A549 (cell line): ENCODE data around the gene PIEZO2. TPM values are rescaled to one million over a fixed set of nuclear protein-coding genes. Genes with fewer than 3 reads are reported as not detected.

ENCODE experiments used
- ATAC-seq, 2 experiments: fragments of 200-7000 bp in 1 of 2; fragments of >200 bp in 1 of 2; cut with Nextera tagmentation in 1 of 2; cut with Tn5 transposase in 1 of 2; 3 replicates each; pipeline versions ENCODE4 v1.8.0 to v1.9.1; 2018 to 2020; ENCODE audit warnings: mild to moderate bottlenecking in 1 of 2, moderate library complexity in 1 of 2
- CTCF ChIA-PET: fragments of 300-600 bp; sonication (Branson Sonifier 250); formaldehyde crosslinking; extraction: SDS; loops from one replicate; lab custom pipeline; 2021; ENCODE audit warnings: antibody characterized with exemption, inconsistent platforms; lab: Yijun Ruan, JAX
- POLR2A ChIA-PET: fragments of 350-600 bp; formaldehyde crosslinking; extraction: SDS; loops from one replicate; lab custom pipeline; 2021; ENCODE audit warnings: antibody characterized with exemption, inconsistent platforms; lab: Yijun Ruan, JAX
- DNase-seq, 2 experiments: peaks; one replicate each; pipeline versions ENCODE4 v3.0.0 to v3.0.0-alpha.2; 2011 to 2016; ENCODE audit warnings: low read depth in 1 of 2, low spot score in 1 of 2
- FAIRE-seq: peaks from 2 replicates; lab custom pipeline; 2011; peaks lifted over from hg19 to GRCh38; lab: Jason Lieb, UNC
- H3K27ac ChIP-seq, 2 experiments: fragments of >200 bp; sonication (Bioruptor Twin); formaldehyde crosslinking; 3 replicates each; pipeline ENCODE4 v1.5.1; 2016 to 2017
- H3K4me1 ChIP-seq: fragments of >200 bp; sonication (Bioruptor Twin); formaldehyde crosslinking; 3 replicates; pipeline ENCODE4 v1.6.1; 2016
- H3K4me2 ChIP-seq: fragments of >200 bp; sonication (Bioruptor Twin); formaldehyde crosslinking; 3 replicates; pipeline ENCODE4 v1.6.1; 2016
- H3K4me3 ChIP-seq: fragments of >200 bp; sonication (Bioruptor Twin); formaldehyde crosslinking; 3 replicates; pipeline ENCODE4 v1.5.1; 2016
- H3K9me3 ChIP-seq: fragments of >200 bp; sonication (Bioruptor Twin); formaldehyde crosslinking; 3 replicates; pipeline ENCODE4 v1.6.1; 2016
- ATOH8 ChIP-seq: fragments of 250-450 bp; sonication (Bioruptor Pico); IDR thresholded peaks from 2 replicates; pipeline ENCODE4 v1.5.0; 2020; ENCODE audit warnings: low read depth, mild to moderate bottlenecking, moderate library complexity
- CEBPB ChIP-seq, 2 experiments: fragments of >200 bp in 1 of 2; sonication (Bioruptor Twin) in 1 of 2; formaldehyde crosslinking in 1 of 2; IDR thresholded peaks; 2 replicates each; pipeline ENCODE4 v1.6.1; 2012 to 2016
- E2F6 ChIP-seq: IDR thresholded peaks from 2 replicates; pipeline ENCODE4 v1.6.1; 2012; ENCODE audit warnings: low read depth, borderline replicate concordance
- EHF ChIP-seq: fragments of 250-450 bp; sonication (Bioruptor Pico); IDR thresholded peaks from 2 replicates; pipeline ENCODE4 v1.5.0; 2020; ENCODE audit warnings: mild to moderate bottlenecking
- EP300 ChIP-seq, 2 experiments: fragments of >200 bp; sonication (Bioruptor Twin); formaldehyde crosslinking; IDR thresholded peaks; 2 replicates in 1 of 2; 3 replicates in 1 of 2; pipeline ENCODE4 v1.6.1; 2016 to 2017
- FOSB ChIP-seq: fragments of 250-450 bp; sonication (Bioruptor Pico); IDR thresholded peaks from 2 replicates; pipeline ENCODE4 v1.5.0; 2020; ENCODE audit warnings: mild to moderate bottlenecking, moderate library complexity
- FOSL2 ChIP-seq, 2 experiments: fragments of 450-650 bp in 1 of 2; fragments of >200 bp in 1 of 2; sonication (Bioruptor Twin) in 1 of 2; formaldehyde crosslinking; IDR thresholded peaks; 2 replicates each; pipeline versions ENCODE4 v1.5.0 to v1.6.1; 2016 to 2020; ENCODE audit warnings: mild to moderate bottlenecking in 1 of 2, moderate library complexity in 1 of 2
- JUN ChIP-seq, 2 experiments: fragments of >200 bp; sonication (Bioruptor Twin); formaldehyde crosslinking; IDR thresholded peaks; 2 replicates in 1 of 2; 3 replicates in 1 of 2; pipeline ENCODE4 v1.6.1; 2016 to 2017
- MAZ ChIP-seq: fragments of 150-350 bp; IDR thresholded peaks from 2 replicates; pipeline ENCODE4 v1.6.1; 2014; ENCODE audit warnings: antibody characterized with exemption, low read depth, low read length, borderline replicate concordance
- MYC ChIP-seq: IDR thresholded peaks from 2 replicates; pipeline ENCODE4 v1.6.1; 2012; ENCODE audit warnings: mild to moderate bottlenecking, inconsistent platforms, low read length, improper control_type of control experiment, borderline replicate concordance
- NFE2L2 ChIP-seq: fragments of 150-350 bp; conservative IDR thresholded peaks from 2 replicates; pipeline ENCODE4 v1.6.1; 2014; ENCODE audit warnings: low read length
- NR3C1 ChIP-seq: fragments of >200 bp; sonication (Bioruptor Twin); formaldehyde crosslinking; IDR thresholded peaks from 3 replicates; pipeline ENCODE4 v1.6.1; 2017
- PBX3 ChIP-seq: IDR thresholded peaks from 2 replicates; pipeline ENCODE4 v1.6.1; 2012
- PHF8 ChIP-seq: fragments of 200-600 bp; sonication (generic); IDR thresholded peaks from 2 replicates; pipeline ENCODE4 v1.6.1; 2016; ENCODE audit warnings: low read depth, mild to moderate bottlenecking, antibody characterized with exemption, moderate library complexity, borderline replicate concordance
- POLR2A ChIP-seq: IDR thresholded peaks from 2 replicates; pipeline ENCODE4 v1.6.1; 2012; ENCODE audit warnings: mild to moderate bottlenecking, low read length
- RAD21 ChIP-seq, 2 experiments: fragments of >200 bp in 1 of 2; sonication (Bioruptor Twin) in 1 of 2; formaldehyde crosslinking in 1 of 2; IDR thresholded peaks in 1 of 2; conservative IDR thresholded peaks in 1 of 2; 2 replicates in 1 of 2; 3 replicates in 1 of 2; pipeline ENCODE4 v1.6.1; 2012 to 2018; ENCODE audit warnings: inconsistent platforms in 1 of 2
- RARB ChIP-seq: fragments of 250-450 bp; sonication (Bioruptor Pico); IDR thresholded peaks from 2 replicates; pipeline ENCODE4 v1.8.0; 2021; ENCODE audit warnings: mild to moderate bottlenecking, moderate library complexity
- RCOR1 ChIP-seq: fragments of 150-350 bp; IDR thresholded peaks from 2 replicates; pipeline ENCODE4 v1.6.1; 2014; ENCODE audit warnings: antibody characterized with exemption, low read length, low read depth
- RFX5 ChIP-seq: fragments of 450-650 bp; IDR thresholded peaks from 2 replicates; pipeline ENCODE4 v1.7.1; 2014; ENCODE audit warnings: antibody characterized with exemption, mild to moderate bottlenecking, moderate library complexity
- SMC3 ChIP-seq: fragments of >200 bp; sonication (Bioruptor Twin); formaldehyde crosslinking; IDR thresholded peaks from 3 replicates; pipeline ENCODE4 v1.6.1; 2018; ENCODE audit warnings: inconsistent platforms
- TFCP2L1 ChIP-seq: fragments of 250-450 bp; sonication (Bioruptor Pico); IDR thresholded peaks from 2 replicates; pipeline ENCODE4 v1.5.0; 2021; ENCODE audit warnings: mild to moderate bottlenecking
- TP53 ChIP-seq: fragments of 250-450 bp; sonication (Bioruptor Pico); IDR thresholded peaks from 2 replicates; pipeline ENCODE4 v1.5.0; 2021; ENCODE audit warnings: mild to moderate bottlenecking, moderate library complexity
- ZNF302 ChIP-seq: fragments of 250-450 bp; sonication (Bioruptor Pico); IDR thresholded peaks from 2 replicates; pipeline ENCODE4 v1.9.0; 2021; ENCODE audit warnings: inconsistent platforms, mild to moderate bottlenecking, moderate library complexity
- ZSCAN20 ChIP-seq: fragments of 250-450 bp; sonication (Bioruptor Pico); IDR thresholded peaks from 2 replicates; pipeline ENCODE4 v1.8.0; 2022; ENCODE audit warnings: mild to moderate bottlenecking, moderate library complexity
- WGBS: methylation state at CpG from one replicate; pipeline ENCODE4 v1.1.6; 2017; ENCODE audit errors: missing lambda C conversion rate; 5-methylcytosine and 5-hydroxymethylcytosine counted together
- polyA plus RNA-seq, 4 experiments: library from polyadenylated mRNA; depleted of rRNA in 3 of 4; stranded (reverse); fragments of >200 nt; fragmentation: RNase III in 1 of 4; extraction: RNeasy Plus Mini Kit Qiagen cat#74134 plus additional on column Dnase treatment in 1 of 4; gene quantifications; 2 replicates in 3 of 4; 3 replicates in 1 of 4; pipeline ENCODE4 v1.2.3, GENCODE V29; 2011 to 2017

The PIEZO2 gene
- polyA plus RNA-seq, 2 of the 4 experiments (the other 2 are of a cell fraction) = 0.80 to 1.6 TPM

GRCh38 chr18:10907749-10908148 is 241.6 kb downstream of the PIEZO2 start:
- H3K27ac ChIP-seq = no peak overlapping the region
- no peak for TF ChIP-seq SMC3
- ChIA-PET POLR2A (no interaction called here), CTCF (no interaction called here)
- H3K4me2 ChIP-seq = no peak overlapping the region
- 13% methylated on average over 1 of the region's 1 CpG for WGBS
- H3K9me3 ChIP-seq = no peaks in the 10 kb centered on the region
- H3K4me1 ChIP-seq = no peaks in the 10 kb centered on the region
- no peak overlapping the region for H3K4me3 ChIP-seq
- FAIRE-seq (no peak), ATAC-seq (no peak), DNase-seq (no peak)

- Histone ChIP-seq H3K4me2 (no peak overlapping the region), H3K9me3 (no peaks in the 10 kb centered on the region), H3K4me3 (no peak overlapping the region), H3K4me1 (peaks cover 5% of the 10 kb centered on the region; the same call in 1 of the 3 replicates), H3K27ac (no peak overlapping the region)
- no peak for TF ChIP-seq TP53 (CRISPR knock-in tag)
- no peak for TF ChIP-seq FOSL2 (IDR thresholded peaks at IDR 0.05)
- no peak for TF ChIP-seq FOSL2 (CRISPR knock-in tag; IDR thresholded peaks at IDR 0.05)
- no peak for TF ChIP-seq EP300 (IDR thresholded peaks at IDR 0.05)
- TF ChIP-seq ZSCAN20 (CRISPR knock-in tag) = no peak
- no peak for TF ChIP-seq ZNF302 (CRISPR knock-in tag)
- TF ChIP-seq NR3C1 = no peak
- TF ChIP-seq MYC = no peak
- TF ChIP-seq CEBPB (IDR thresholded peaks at IDR 0.05) = no peak
- no peak for TF ChIP-seq TFCP2L1 (CRISPR knock-in tag)
- no peak for TF ChIP-seq MAZ
- FAIRE-seq (no peak), ATAC-seq (no peak), DNase-seq (no peak)
- WGBS = 33% methylated on average over 2 of the region's 2 CpGs
- ChIA-PET CTCF (no interaction called here), POLR2A (no interaction called here)
Measured at GRCh38 chr18:10901329-10901728, 248.0 kb downstream of the PIEZO2 start.

GRCh38 chr18:10900435-10900834 is 248.9 kb downstream of the PIEZO2 start:
- FAIRE-seq (no peak), DNase-seq (no peak), ATAC-seq (no peak)
- TF ChIP-seq RCOR1 (no peak), PHF8 (no peak), EHF (no peak), RARB (CRISPR knock-in tag) (no peak), PBX3 (no peak), ATOH8 (CRISPR knock-in tag) (no peak), NFE2L2 (no peak), EP300 (IDR thresholded peaks at IDR 0.05) (no peak), JUN (IDR thresholded peaks at IDR 0.05) (no peak), ZSCAN20 (CRISPR knock-in tag) (no peak), FOSB (no peak), E2F6 (no peak), RAD21 (conservative IDR thresholded peaks at IDR 0.05 in 1 of 2, IDR thresholded peaks at IDR 0.05 in 1 of 2) (no peak), POLR2A (no peak), RFX5 (no peak)
- Histone ChIP-seq H3K4me3 (no peak overlapping the region), H3K9me3 (no peaks in the 10 kb centered on the region), H3K4me2 (peak overlapping the region; percentile 10; the same call in 1 of the 3 replicates), H3K27ac (no peak overlapping the region), H3K4me1 (peaks cover 5% of the 10 kb centered on the region; the same call in 1 of the 3 replicates)
- WGBS = 38% methylated on average over 4 of the region's 4 CpGs
- ChIA-PET CTCF (interaction anchor here (1.0 kb wide), 1 partner anchor 11 kb away, joined by 3 read pairs; no protein-coding TSS in a partner anchor), POLR2A (no interaction called here)
